ENCODE results near the gene RCL1.

- TF ChIP-seq CTCF (IDR thresholded peaks at IDR 0.05; ENCODE audit: borderline replicate concordance, extremely low read depth, low read length, poor library complexity, severe bottlenecking) (no peak), EZH2 (IDR thresholded peaks at IDR 0.05; ENCODE audit: borderline replicate concordance, low read depth, low read length, severe bottlenecking) (no peak)
Observed at GRCh38 chr9:4811824-4812223, 19.1 kb downstream of the RCL1 start.

Data from DND-41 (cell line).